IMR-90 (cell line): Measurements from ENCODE around the gene GMEB1. TPM values are rescaled to one million over a fixed set of nuclear protein-coding genes. Genes with fewer than 3 reads are reported as not detected.
A peak's percentile ranks its signal among the peaks of the same experiment; 100 is the strongest.

Source experiments
- ATAC-seq: fragments of 200-7000 bp; cut with Tn5 transposase; 2 replicates; pipeline ENCODE4 v1.9.1; 2020; ENCODE audit warnings: low read depth, mild to moderate bottlenecking, moderate library complexity
- BruUV-seq: library from RNA; stranded (reverse); fragments of 400-500 nt; replicated peaks from 2 replicates; lab custom pipeline; 2021; lab: Mats Ljungman, UMichigan
- CTCF ChIA-PET: fragments of 300-600 bp; formaldehyde crosslinking; extraction: SDS; loops from one replicate; lab custom pipeline; 2021; ENCODE audit warnings: antibody characterized with exemption; lab: Yijun Ruan, JAX
- POLR2A ChIA-PET: fragments of 300-600 bp; sonication (Branson Sonifier 250); formaldehyde crosslinking; loops from one replicate; lab custom pipeline; 2022; ENCODE audit warnings: antibody characterized with exemption; ENCODE audit not compliant: unreplicated experiment; lab: Charles Lee
- DNase-seq: peaks from one replicate; pipeline ENCODE4 v3.0.0; 2013
- H2AFZ ChIP-seq: replicated peaks from 2 replicates; pipeline ENCODE3; 2013; ENCODE audit warnings: low read length, mild to moderate bottlenecking; ENCODE audit not compliant: poor library complexity
- H2AK5ac ChIP-seq: 2 replicates; pipeline ENCODE4 v1.6.1; 2013; ENCODE audit warnings: low read depth, low read length, inconsistent platforms
- H2AK9ac ChIP-seq: replicated peaks from 2 replicates; pipeline ENCODE3; 2013; ENCODE audit warnings: mild to moderate bottlenecking, low read depth, low read length, moderate library complexity; ENCODE audit not compliant: poor library complexity
- H2BK120ac ChIP-seq: 2 replicates; pipeline ENCODE4 v1.6.1; 2013; ENCODE audit warnings: low read depth, low read length, inconsistent platforms
- H2BK15ac ChIP-seq: 3 replicates; pipeline ENCODE4 v1.6.1; 2013; ENCODE audit warnings: low read depth, low read length, inconsistent platforms
- H2BK20ac ChIP-seq: 2 replicates; pipeline ENCODE4 v1.6.1; 2013; ENCODE audit warnings: low read depth, mild to moderate bottlenecking, inconsistent platforms, low read length, moderate library complexity
- H2BK5ac ChIP-seq: 2 replicates; pipeline ENCODE4 v1.6.1; 2013; ENCODE audit warnings: mild to moderate bottlenecking, low read depth, low read length, inconsistent platforms; ENCODE audit not compliant: poor library complexity, severe bottlenecking
- H3K14ac ChIP-seq: replicated peaks from 2 replicates; pipeline ENCODE4 v1.6.1; 2013; ENCODE audit warnings: low read depth, low read length, inconsistent platforms
- H3K18ac ChIP-seq: 2 replicates; pipeline ENCODE4 v1.6.1; 2013; ENCODE audit warnings: low read depth, low read length, control low read depth
- H3K23ac ChIP-seq: 2 replicates; pipeline ENCODE4 v1.6.1; 2013; ENCODE audit warnings: low read depth, low read length, inconsistent platforms
- H3K27ac ChIP-seq: 2 replicates; pipeline ENCODE4 v1.5.1; 2013; ENCODE audit warnings: mild to moderate bottlenecking, control low read depth, low read length; ENCODE audit not compliant: insufficient read depth
- H3K27me3 ChIP-seq: 2 replicates; pipeline ENCODE4 v1.6.1; 2013; ENCODE audit warnings: low read length; ENCODE audit not compliant: control insufficient read depth, insufficient read depth
- H3K36me3 ChIP-seq: 2 replicates; pipeline ENCODE4 v1.6.1; 2013; ENCODE audit warnings: low read length, mixed read lengths; ENCODE audit not compliant: control insufficient read depth, insufficient read depth
- H3K4ac ChIP-seq: 2 replicates; pipeline ENCODE4 v1.6.1; 2013; ENCODE audit warnings: low read depth, low read length, inconsistent platforms
- H3K4me1 ChIP-seq: 2 replicates; pipeline ENCODE4 v1.6.1; 2013; ENCODE audit warnings: low read length, mixed read lengths; ENCODE audit not compliant: control insufficient read depth, insufficient read depth
- H3K4me2 ChIP-seq: 2 replicates; pipeline ENCODE4 v1.6.1; 2013; ENCODE audit warnings: low read depth, mild to moderate bottlenecking, control low read depth, low read length, moderate library complexity
- H3K4me3 ChIP-seq: 2 replicates; pipeline ENCODE4 v1.5.1; 2013; ENCODE audit warnings: low read depth, mild to moderate bottlenecking, control low read depth, low read length, moderate library complexity; ENCODE audit not compliant: insufficient read depth
- H3K56ac ChIP-seq: 2 replicates; pipeline ENCODE4 v1.6.1; 2013; ENCODE audit warnings: low read length, inconsistent platforms; ENCODE audit not compliant: insufficient read depth; ENCODE audit errors: extremely low read depth
- H3K79me1 ChIP-seq, 2 experiments: 2 replicates each; pipeline ENCODE4 v1.6.1; 2013; ENCODE audit warnings: low read length in 2 of 2, inconsistent platforms in 1 of 2, low read depth in 1 of 2
- H3K9ac ChIP-seq: 2 replicates; pipeline ENCODE4 v1.6.1; 2013; ENCODE audit warnings: low read depth, low read length, control low read depth
- H3K9me1 ChIP-seq: 2 replicates; pipeline ENCODE4 v1.6.1; 2013; ENCODE audit warnings: low read length, inconsistent platforms; ENCODE audit not compliant: insufficient read depth
- H3K9me3 ChIP-seq: 2 replicates; pipeline ENCODE4 v1.6.1; 2013; ENCODE audit warnings: low read length; ENCODE audit not compliant: control insufficient read depth, insufficient read depth
- H4K20me1 ChIP-seq: 2 replicates; pipeline ENCODE4 v1.6.1; 2013; ENCODE audit warnings: low read length, inconsistent platforms; ENCODE audit not compliant: insufficient read depth
- H4K5ac ChIP-seq: 2 replicates; pipeline ENCODE4 v1.6.1; 2013; ENCODE audit warnings: mild to moderate bottlenecking, low read depth, low read length, control low read depth
- H4K8ac ChIP-seq, 2 experiments: 2 replicates each; pipeline ENCODE4 v1.6.1; 2013; ENCODE audit warnings: low read depth in 2 of 2, low read length in 2 of 2, control low read depth in 1 of 2, inconsistent platforms in 1 of 2
- H4K91ac ChIP-seq: 2 replicates; pipeline ENCODE4 v1.6.1; 2013; ENCODE audit warnings: low read depth, low read length, inconsistent platforms; ENCODE audit not compliant: insufficient read depth
- RCOR1 ChIP-seq: IDR thresholded peaks from 2 replicates; pipeline ENCODE4 v1.6.1; 2012; ENCODE audit warnings: mild to moderate bottlenecking, low read length, improper control_type of control experiment; ENCODE audit not compliant: insufficient replicate concordance
- RFX5 ChIP-seq: IDR thresholded peaks from 2 replicates; pipeline ENCODE4 v1.8.0; 2012; ENCODE audit warnings: low read depth, mild to moderate bottlenecking, low read length, moderate library complexity
- SMC3 ChIP-seq: fragments of 150-350 bp; IDR thresholded peaks from 2 replicates; pipeline ENCODE4 v1.6.1; 2016; ENCODE audit warnings: low read depth, mild to moderate bottlenecking, antibody characterized with exemption, low read length, moderate library complexity
- dilution Hi-C: fragments of 300-500 bp; cut with HindIII; formaldehyde crosslinking; loops from one replicate; pipeline ENCODE4 v1.14.3; 2018; ENCODE audit warnings: low sequenced_read_pairs; ENCODE audit not compliant: unreplicated experiment
- in situ Hi-C: fragments of 300-500 bp; cut with MboI; formaldehyde crosslinking; loops from 3 replicates; pipeline ENCODE4 v1.14.3; 2019; ENCODE audit warnings: low sequenced_read_pairs, inconsistent platforms, mixed read lengths
- intact Hi-C: fragments of 100-400 bp; cut with micrococcal nuclease; formaldehyde crosslinking; loops from 2 replicates; pipeline ENCODE4 v1.10.0; 2022
- polyA plus RNA-seq, 3 experiments: library from polyadenylated mRNA; depleted of rRNA; stranded (reverse); fragments of >200 nt; gene quantifications; 2 replicates each; pipeline ENCODE4 v1.2.3, GENCODE V29; 2012; ENCODE audit warnings: low replicate concordance in 1 of 3
- total RNA-seq: library from RNA; depleted of rRNA; stranded (reverse); fragments of >200 nt; gene quantifications from 2 replicates; pipeline ENCODE4 v1.2.3, GENCODE V29; 2012

The GMEB1 gene
- total and polyA plus RNA-seq, 2 of the 4 experiments (the other 2 are of a cell fraction): 7.1 to 7.9 TPM

DNA sequence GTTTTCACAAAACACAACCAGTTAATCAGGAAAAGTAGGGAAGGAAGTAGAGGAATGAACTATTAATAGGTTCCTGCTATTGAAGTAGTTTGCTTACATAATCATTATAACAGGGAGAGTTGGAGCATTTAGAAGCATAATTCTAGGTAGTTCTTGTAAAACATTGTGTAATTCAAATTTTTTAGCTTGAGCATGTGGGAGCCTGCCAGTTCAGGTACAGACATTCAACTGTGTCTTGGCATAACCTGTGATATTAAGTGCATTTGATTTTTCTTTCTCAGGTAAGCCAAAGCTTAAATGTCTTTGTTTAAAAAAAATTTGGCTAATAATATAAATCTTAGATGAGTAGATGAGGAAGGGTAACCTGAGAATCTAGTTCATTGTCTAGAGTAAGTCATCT, 71.5 kb downstream of the GMEB1 start:
- Histone ChIP-seq H2AK5ac (no peak overlapping the region), H2BK120ac (no peak overlapping the region), H3K56ac (no peak overlapping the region), H2BK5ac (no peak overlapping the region), H3K9ac (no peak overlapping the region), H3K27ac (no peak overlapping the region), H4K5ac (no peak overlapping the region), H3K4me1 (peaks cover 2% of the 10 kb centered on the region; the same call in 1 of the 2 replicates), H3K23ac (0 out of 2 replicates have a peak overlapping the region, but pooled peaks have one; percentile 24), H2BK15ac (no peak overlapping the region), H3K4me2 (no peak overlapping the region), H3K79me1 (peaks cover 11 to 64% of the 10 kb centered on the region in 2 experiments; a peak in 3 of 4 replicates), H2AK9ac (no peak overlapping the region), H3K4ac (no peak overlapping the region), H4K8ac (no peak overlapping the region), H3K27me3 (no peaks in the 10 kb centered on the region), H3K9me3 (no peaks in the 10 kb centered on the region), H4K91ac (no peak overlapping the region), H4K20me1 (peaks cover 73% of the 10 kb centered on the region), H2AFZ (no peak overlapping the region), H3K36me3 (peaks cover 40% of the 10 kb centered on the region), H3K14ac (no peak overlapping the region), H3K9me1 (peaks cover 17% of the 10 kb centered on the region), H3K18ac (no peak overlapping the region), H2BK20ac (no peak overlapping the region), H3K4me3 (no peak overlapping the region)
- DNase-seq (no peak), ATAC-seq (no peak)
- no TSS peak for BruUV-seq
- intact Hi-C loops (no loop called here), dilution Hi-C loops (no loop called here), in situ Hi-C loops (no loop called here)
- TF ChIP-seq RCOR1 (no peak), RFX5 (no peak), SMC3 (no peak)
- CTCF ChIA-PET: no interaction called here
- POLR2A ChIA-PET: interaction anchor here (0.5 kb wide), 1 partner anchor 10 kb away, joined by 6 read pairs; no protein-coding TSS in a partner anchor
